GM12875 (cell line): ENCODE data around the gene RPS6KA5.

Experiments
- H3K4me3 ChIP-seq: one replicate; pipeline ENCODE4 v1.5.1; 2011; ENCODE audit warnings: low read depth, low read length, control low read depth
- CTCF ChIP-seq: IDR thresholded peaks from 2 replicates; pipeline ENCODE4 v1.5.1; 2011; ENCODE audit warnings: low read depth, mild to moderate bottlenecking, control low read depth, inconsistent platforms, low read length, moderate library complexity, borderline replicate concordance; ENCODE audit not compliant: insufficient read depth

Gene RPS6KA5

GRCh38 chr14:90814806-90815571 is 245.5 kb downstream of the RPS6KA5 start:
- no peak for TF ChIP-seq CTCF
- no peak overlapping the region for H3K4me3 ChIP-seq

GRCh38 chr14:90813442-90813841 is 247.0 kb downstream of the RPS6KA5 start:
- no peak overlapping the region for H3K4me3 ChIP-seq
- no peak for TF ChIP-seq CTCF

- H3K4me3 ChIP-seq = no peak overlapping the region
- no peak for TF ChIP-seq CTCF
Observed at GRCh38 chr14:90812109-90812508, 248.3 kb downstream of the RPS6KA5 start.

GRCh38 chr14:90811641-90812040 is 248.8 kb downstream of the RPS6KA5 start:
- H3K4me3 ChIP-seq = no peak overlapping the region
- no peak for TF ChIP-seq CTCF

- H3K4me3 ChIP-seq = no peak overlapping the region
Observed at GRCh38 chr14:90810806-90811205, 249.6 kb downstream of the RPS6KA5 start.

GRCh38 chr14:90809530-90810312 is 250.7 kb downstream of the RPS6KA5 start:
- no peak overlapping the region for H3K4me3 ChIP-seq

More at GRCh38 chr14:90810806-90811205, 249.6 kb downstream of the RPS6KA5 start:
- no peak for TF ChIP-seq CTCF

More at GRCh38 chr14:90809530-90810312, 250.7 kb downstream of the RPS6KA5 start:
- TF ChIP-seq CTCF = no peak
